WERI-Rb-1 (cell line): ENCODE results near the gene TTC14.

Source experiments
- DNase-seq: peaks from one replicate; pipeline ENCODE4 v3.0.0-alpha.2; 2020
- H3K27ac ChIP-seq: fragments of 250-450 bp; sonication (Bioruptor Pico); 2 replicates; pipeline ENCODE4 v1.5.1; 2020; ENCODE audit warnings: mild to moderate bottlenecking, moderate library complexity
- H3K27me3 ChIP-seq: fragments of 250-450 bp; sonication (Bioruptor Pico); 2 replicates; pipeline ENCODE4 v1.5.1; 2021; ENCODE audit warnings: mild to moderate bottlenecking, low read depth, moderate library complexity; ENCODE audit not compliant: insufficient read depth, severe bottlenecking
- H3K36me3 ChIP-seq: fragments of 250-450 bp; sonication (Bioruptor Pico); 2 replicates; pipeline ENCODE4 v1.5.1; 2020; ENCODE audit warnings: mild to moderate bottlenecking, moderate library complexity
- H3K4me3 ChIP-seq: 2 replicates; pipeline ENCODE4 v1.5.1; 2011; ENCODE audit warnings: low read depth, mild to moderate bottlenecking, control low read depth, low read length
- H3K9me3 ChIP-seq: fragments of 250-450 bp; sonication (Bioruptor Pico); 2 replicates; pipeline ENCODE4 v1.5.1; 2021; ENCODE audit warnings: mild to moderate bottlenecking, moderate library complexity; ENCODE audit not compliant: severe bottlenecking
- TF ChIP-seq, protein P1 (sequence below): IDR thresholded peaks from 2 replicates; pipeline ENCODE4 v1.5.1; 2011; ENCODE audit warnings: low read depth, mild to moderate bottlenecking, control low read depth, inconsistent platforms, low read length

The TTC14 gene

DNA sequence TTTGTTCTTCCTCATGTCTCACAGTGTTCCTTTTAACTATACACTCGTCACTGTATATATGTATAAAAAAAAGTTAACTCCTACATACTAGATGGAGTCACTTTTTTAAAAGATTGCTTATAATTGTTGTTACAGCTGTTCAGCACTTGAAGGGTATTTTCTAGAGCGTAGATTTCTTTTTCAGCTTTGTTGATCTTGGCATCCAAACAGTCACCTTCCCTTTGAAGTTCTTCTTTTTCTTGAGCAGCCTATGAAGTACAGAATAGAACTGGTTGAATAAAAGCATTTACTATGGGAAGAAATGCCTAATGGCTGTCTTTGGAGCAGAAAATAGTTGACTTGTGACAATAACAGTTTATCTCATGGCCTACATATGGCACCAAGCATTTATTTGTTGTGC, 17.8 kb downstream of the TTC14 start:
- Histone ChIP-seq H3K36me3 (peaks cover 3% of the 10 kb centered on the region; the same call in 1 of the 2 replicates), H3K27ac (no peak overlapping the region), H3K9me3 (no peaks in the 10 kb centered on the region)

DNA sequence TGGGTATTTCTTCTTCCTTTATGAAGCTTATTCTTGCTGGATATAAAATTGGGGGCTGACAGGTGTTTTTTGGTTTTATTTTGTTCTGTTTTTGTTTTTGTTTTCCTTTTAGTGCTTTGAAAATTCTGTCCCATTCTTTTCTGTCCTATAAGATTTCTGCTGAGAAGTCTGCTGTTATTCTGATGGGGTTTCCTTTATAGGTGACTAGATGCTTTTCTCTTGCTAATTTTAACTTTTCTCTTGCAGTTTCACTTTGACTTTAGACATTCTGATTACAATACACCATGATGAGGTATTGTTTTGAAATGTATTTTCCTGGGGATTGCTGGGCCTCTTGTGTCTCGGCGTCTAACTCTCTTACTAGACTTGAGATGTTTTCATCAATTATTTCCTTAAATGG, 22.8 kb downstream of the TTC14 start:
- TF ChIP-seq, protein P1, sequence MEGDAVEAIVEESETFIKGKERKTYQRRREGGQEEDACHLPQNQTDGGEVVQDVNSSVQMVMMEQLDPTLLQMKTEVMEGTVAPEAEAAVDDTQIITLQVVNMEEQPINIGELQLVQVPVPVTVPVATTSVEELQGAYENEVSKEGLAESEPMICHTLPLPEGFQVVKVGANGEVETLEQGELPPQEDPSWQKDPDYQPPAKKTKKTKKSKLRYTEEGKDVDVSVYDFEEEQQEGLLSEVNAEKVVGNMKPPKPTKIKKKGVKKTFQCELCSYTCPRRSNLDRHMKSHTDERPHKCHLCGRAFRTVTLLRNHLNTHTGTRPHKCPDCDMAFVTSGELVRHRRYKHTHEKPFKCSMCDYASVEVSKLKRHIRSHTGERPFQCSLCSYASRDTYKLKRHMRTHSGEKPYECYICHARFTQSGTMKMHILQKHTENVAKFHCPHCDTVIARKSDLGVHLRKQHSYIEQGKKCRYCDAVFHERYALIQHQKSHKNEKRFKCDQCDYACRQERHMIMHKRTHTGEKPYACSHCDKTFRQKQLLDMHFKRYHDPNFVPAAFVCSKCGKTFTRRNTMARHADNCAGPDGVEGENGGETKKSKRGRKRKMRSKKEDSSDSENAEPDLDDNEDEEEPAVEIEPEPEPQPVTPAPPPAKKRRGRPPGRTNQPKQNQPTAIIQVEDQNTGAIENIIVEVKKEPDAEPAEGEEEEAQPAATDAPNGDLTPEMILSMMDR: no peak
- Histone ChIP-seq H3K4me3 (no peak overlapping the region), H3K9me3 (no peaks in the 10 kb centered on the region), H3K27me3 (no peaks in the 10 kb centered on the region), H3K27ac (no peak overlapping the region), H3K36me3 (no peaks in the 10 kb centered on the region)
- no peak for DNase-seq

More for the DNA sequence above, 17.8 kb downstream of the TTC14 start:
- Histone ChIP-seq H3K27me3 (no peaks in the 10 kb centered on the region), H3K4me3 (no peak overlapping the region)
- TF ChIP-seq, protein P1: no peak
- no peak for DNase-seq

DNA sequence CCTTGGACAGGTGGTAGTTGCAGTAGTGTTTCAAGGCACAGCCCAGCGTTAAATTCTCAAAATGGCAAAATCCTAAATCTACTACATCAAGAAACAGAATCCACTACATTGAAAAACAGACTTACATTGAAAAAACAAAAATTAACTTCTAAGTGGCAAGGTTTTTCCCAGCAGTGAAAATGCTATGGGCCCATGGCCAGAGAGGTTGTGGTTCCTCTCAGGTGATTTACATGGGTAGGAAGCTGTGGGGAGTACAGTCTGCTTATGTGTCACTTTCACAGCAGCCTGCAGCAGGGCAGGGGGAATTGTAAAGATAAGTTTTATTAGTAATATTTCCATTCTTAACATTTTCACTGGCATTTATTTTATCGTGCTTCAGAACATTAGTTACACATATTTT, 24.9 kb downstream of the TTC14 start:
- no peak for DNase-seq
- Histone ChIP-seq H3K4me3 (no peak overlapping the region), H3K9me3 (no peaks in the 10 kb centered on the region), H3K27me3 (no peaks in the 10 kb centered on the region), H3K27ac (no peak overlapping the region), H3K36me3 (no peaks in the 10 kb centered on the region)
- TF ChIP-seq, protein P1: no peak

DNA sequence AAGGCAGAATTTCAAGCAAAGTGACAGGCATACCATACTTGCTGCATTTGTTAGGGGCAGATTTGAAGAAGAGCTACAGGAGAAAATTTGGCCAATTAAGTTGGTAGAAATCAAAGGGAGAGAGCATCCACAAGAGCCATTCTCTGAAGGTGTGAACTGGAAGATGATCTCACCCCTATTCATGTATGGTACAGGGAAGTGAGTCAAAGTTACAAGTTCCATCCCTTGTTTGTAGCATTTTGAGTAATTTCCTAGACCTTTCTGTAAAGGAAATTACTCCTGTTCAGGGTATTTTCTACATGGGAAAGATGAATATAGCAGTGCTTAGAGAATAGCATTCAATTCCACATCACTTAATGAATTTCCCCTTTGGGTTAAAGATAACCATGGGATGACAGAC, 28.4 kb downstream of the TTC14 start:
- TF ChIP-seq, protein P1: no peak
- Histone ChIP-seq H3K36me3 (no peaks in the 10 kb centered on the region), H3K9me3 (no peaks in the 10 kb centered on the region), H3K27me3 (no peaks in the 10 kb centered on the region), H3K4me3 (no peak overlapping the region), H3K27ac (no peak overlapping the region)
- no peak for DNase-seq

DNA sequence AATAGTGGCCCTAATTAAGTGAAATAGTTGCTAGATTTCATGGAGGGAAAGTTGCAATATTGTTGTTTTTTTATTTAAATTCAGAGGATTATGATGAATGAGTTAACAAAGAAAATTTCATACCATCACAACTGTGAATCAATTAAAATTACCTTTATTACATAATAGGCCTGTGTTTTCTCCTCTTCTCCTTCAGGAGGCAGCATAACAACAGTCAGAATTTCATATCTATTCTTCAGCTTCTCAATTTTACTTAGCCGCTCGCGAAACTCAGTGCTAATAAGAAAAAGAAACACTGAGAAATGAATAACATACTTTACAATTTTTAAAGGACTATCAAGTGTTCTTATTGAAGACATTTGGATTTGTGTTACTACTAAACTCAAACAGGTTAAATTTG, 29.4 kb downstream of the TTC14 start:
- no peak overlapping the region for H3K4me3 ChIP-seq
- TF ChIP-seq, protein P1: no peak
- no peak overlapping the region for H3K27ac ChIP-seq
- DNase-seq: no peak
- H3K9me3 ChIP-seq: no peaks in the 10 kb centered on the region
- H3K27me3 ChIP-seq: no peaks in the 10 kb centered on the region
- H3K36me3 ChIP-seq: no peaks in the 10 kb centered on the region

DNA sequence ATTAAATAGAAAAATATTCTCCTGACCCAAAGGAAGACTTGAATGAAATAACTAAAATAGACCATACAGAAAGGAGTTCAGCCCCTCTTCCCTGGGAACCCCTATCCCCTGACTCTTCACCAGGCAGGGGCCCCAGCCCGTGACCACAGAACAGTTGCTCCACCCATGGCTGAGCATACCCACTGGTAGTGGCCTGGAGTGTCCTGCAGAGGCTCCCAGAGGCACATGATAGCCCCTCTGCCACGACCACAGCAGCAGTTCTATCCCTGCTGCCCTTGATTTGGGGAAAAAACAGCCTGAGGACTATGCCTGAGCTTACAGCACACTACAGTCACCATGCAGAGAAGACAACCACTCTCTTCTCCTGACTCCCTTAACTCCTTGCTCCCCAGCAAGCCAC, 31.8 kb downstream of the TTC14 start:
- Histone ChIP-seq H3K27me3 (no peaks in the 10 kb centered on the region), H3K4me3 (no peak overlapping the region), H3K36me3 (no peaks in the 10 kb centered on the region), H3K9me3 (no peaks in the 10 kb centered on the region), H3K27ac (no peak overlapping the region)
- TF ChIP-seq, protein P1: peak; percentile 58
- DNase-seq: peak; percentile 22
